SJCRH30 (cell line): Measurements from ENCODE around the gene CFAP20DC. TPM values are rescaled to one million over a fixed set of nuclear protein-coding genes. Genes with fewer than 3 reads are reported as not detected.
"Not testable (repeated sequence)": the region's sequence is repeated elsewhere in the genome, so short reads cannot be mapped to it uniquely, and the experiment has no call there.

Experiments used
- DNase-seq, 2 experiments: peaks; one replicate each; pipeline ENCODE4 v3.0.0-alpha.2; 2015 to 2020
- H3K27ac ChIP-seq: fragments of 250-450 bp; sonication (Bioruptor Pico); 2 replicates; pipeline ENCODE4 v1.5.1; 2020; ENCODE audit warnings: mild to moderate bottlenecking, moderate library complexity
- H3K27me3 ChIP-seq: fragments of 250-450 bp; sonication (Bioruptor Pico); 2 replicates; pipeline ENCODE4 v1.5.1; 2020; ENCODE audit warnings: mild to moderate bottlenecking, moderate library complexity
- H3K36me3 ChIP-seq: fragments of 250-450 bp; sonication (Bioruptor Pico); 2 replicates; pipeline ENCODE4 v1.5.1; 2020; ENCODE audit warnings: mild to moderate bottlenecking, moderate library complexity
- H3K4me1 ChIP-seq: fragments of 250-450 bp; sonication (Bioruptor Pico); 2 replicates; pipeline ENCODE4 v1.5.1; 2020; ENCODE audit warnings: mild to moderate bottlenecking, moderate library complexity
- H3K4me3 ChIP-seq: fragments of 250-450 bp; sonication (Bioruptor Pico); 2 replicates; pipeline ENCODE4 v1.5.1; 2020; ENCODE audit warnings: mild to moderate bottlenecking, moderate library complexity
- H3K9me3 ChIP-seq: fragments of 250-450 bp; sonication (Bioruptor Pico); replicated peaks from 2 replicates; pipeline ENCODE4 v1.5.1; 2020; ENCODE audit warnings: mild to moderate bottlenecking, moderate library complexity
- total RNA-seq: library from RNA; depleted of rRNA; stranded (reverse); fragments of >200 nt; shearing (Covaris generic); gene quantifications from 2 replicates; pipeline ENCODE4 v1.2.3, GENCODE V29; 2014; rRNA removed

The CFAP20DC gene
- not detected in 2 replicates for total RNA-seq

- Histone ChIP-seq H3K27me3 (no peaks in the 10 kb centered on the region), H3K36me3 (no peaks in the 10 kb centered on the region), H3K9me3 (no peaks in the 10 kb centered on the region), H3K4me3 (no peak within 1 kb of the TSS), H3K4me1 (no peaks in the 10 kb centered on the region), H3K27ac (no peak within 1 kb of the TSS)
- DNase-seq, result no peak
Observed at GRCh38 chr3:59049671-59050331, at the start of gene CFAP20DC. Gene CFAP20DC, minus strand, starts transcription at chr3:59050025. Its CDS starts 394 bp downstream, at chr3:59049631.

DNA sequence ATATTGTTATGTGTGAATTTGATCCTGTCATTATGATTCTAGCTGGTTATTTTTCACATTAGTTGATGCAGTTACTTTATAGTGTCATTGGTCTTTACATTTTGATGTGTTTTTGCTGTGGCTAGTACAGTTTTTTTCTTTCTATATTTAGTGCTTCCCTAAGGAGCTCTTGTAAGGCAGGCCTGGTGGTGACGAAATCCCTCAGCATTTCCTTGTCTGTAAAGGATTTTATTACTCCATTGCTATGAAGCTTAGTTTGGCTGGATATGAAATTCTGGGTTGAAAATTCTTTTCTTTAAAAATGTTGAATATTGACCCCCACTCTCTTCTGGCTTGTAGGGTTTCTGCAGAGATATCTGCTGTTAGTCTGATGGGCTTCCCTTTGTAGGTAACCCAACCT is 48.7 kb upstream of the CFAP20DC start:
- DNase-seq, H3K27me3 ChIP-seq, H3K4me3 ChIP-seq, H3K9me3 ChIP-seq, H3K27ac ChIP-seq, H3K4me1 ChIP-seq, H3K36me3 ChIP-seq: not testable (repeated sequence)

- DNase-seq, result no peak
- H3K36me3 ChIP-seq, result no peaks in the 10 kb centered on the region
Observed at GRCh38 chr3:59094446-59094845, 44.6 kb upstream of the CFAP20DC start.

DNA sequence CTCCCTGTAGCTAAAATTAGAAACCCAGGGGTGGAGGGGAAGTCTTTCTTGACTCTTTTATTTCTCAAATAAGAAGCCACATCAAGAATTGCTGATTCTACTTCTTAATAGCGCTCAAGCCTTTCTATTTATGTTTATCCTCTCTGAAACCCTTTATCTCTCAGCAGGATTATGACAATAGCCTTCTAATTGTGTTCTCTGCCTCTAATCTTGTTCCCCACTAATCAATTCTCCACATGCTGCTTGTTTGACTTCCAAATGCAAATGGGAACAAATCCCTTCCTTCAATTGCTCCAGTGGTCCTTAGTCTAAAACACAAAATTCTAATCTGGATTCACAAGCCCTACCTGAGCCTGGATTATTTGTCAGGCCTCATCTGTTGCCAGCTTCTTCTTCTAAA is 43.7 kb upstream of the CFAP20DC start:
- H3K4me1 ChIP-seq, result no peaks in the 10 kb centered on the region
- H3K9me3 ChIP-seq, result no peaks in the 10 kb centered on the region
- no peak overlapping the region for H3K4me3 ChIP-seq
- DNase-seq, result no peak
- no peaks in the 10 kb centered on the region for H3K27me3 ChIP-seq
- no peaks in the 10 kb centered on the region for H3K36me3 ChIP-seq
- H3K27ac ChIP-seq, result no peak overlapping the region

More at GRCh38 chr3:59094446-59094845, 44.6 kb upstream of the CFAP20DC start:
- no peaks in the 10 kb centered on the region for H3K4me1 ChIP-seq
- H3K9me3 ChIP-seq, result no peaks in the 10 kb centered on the region
- H3K27ac ChIP-seq, result no peak overlapping the region
- no peaks in the 10 kb centered on the region for H3K27me3 ChIP-seq
- H3K4me3 ChIP-seq, result no peak overlapping the region

GRCh38 chr3:59088761-59089160 is 38.9 kb upstream of the CFAP20DC start:
- no peaks in the 10 kb centered on the region for H3K36me3 ChIP-seq
- no peak for DNase-seq
- H3K4me3 ChIP-seq, result no peak overlapping the region
- H3K27ac ChIP-seq, result no peak overlapping the region
- no peaks in the 10 kb centered on the region for H3K4me1 ChIP-seq
- no peaks in the 10 kb centered on the region for H3K9me3 ChIP-seq
- H3K27me3 ChIP-seq, result no peaks in the 10 kb centered on the region

- Histone ChIP-seq H3K27me3 (no peaks in the 10 kb centered on the region), H3K27ac (no peak overlapping the region), H3K36me3 (no peaks in the 10 kb centered on the region), H3K9me3 (no peaks in the 10 kb centered on the region), H3K4me1 (no peaks in the 10 kb centered on the region), H3K4me3 (no peak overlapping the region)
- DNase-seq, result no peak
Observed at GRCh38 chr3:59085976-59086375, 36.2 kb upstream of the CFAP20DC start.

GRCh38 chr3:59084583-59084982 is 34.8 kb upstream of the CFAP20DC start:
- Histone ChIP-seq H3K4me3 (no peak overlapping the region), H3K27me3 (no peaks in the 10 kb centered on the region), H3K4me1 (no peaks in the 10 kb centered on the region), H3K9me3 (no peaks in the 10 kb centered on the region), H3K27ac (no peak overlapping the region), H3K36me3 (no peaks in the 10 kb centered on the region)
- DNase-seq, result no peak

GRCh38 chr3:59082106-59082505 is 32.3 kb upstream of the CFAP20DC start:
- DNase-seq, result no peak
- Histone ChIP-seq H3K36me3 (no peaks in the 10 kb centered on the region), H3K4me3 (no peak overlapping the region), H3K4me1 (no peaks in the 10 kb centered on the region), H3K9me3 (no peaks in the 10 kb centered on the region), H3K27me3 (no peaks in the 10 kb centered on the region), H3K27ac (no peak overlapping the region)

DNA sequence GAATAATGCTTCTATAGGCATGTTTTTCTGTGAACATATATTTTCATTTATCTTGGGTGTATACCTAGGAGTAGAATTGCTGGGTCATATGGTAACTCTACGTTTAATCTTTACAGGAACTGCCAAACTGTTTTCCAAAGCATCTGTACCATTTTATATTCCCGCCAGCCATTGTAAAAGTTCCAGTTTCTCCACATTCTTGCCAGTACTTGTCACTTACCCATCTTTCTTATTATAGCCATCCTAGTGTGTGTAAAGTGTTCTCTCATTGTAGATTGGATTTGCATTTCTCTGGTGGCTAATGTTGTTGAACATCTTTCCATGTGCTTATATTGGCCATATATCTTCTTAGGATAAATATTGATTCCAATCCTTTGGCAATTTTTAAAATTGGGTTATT is 31.2 kb upstream of the CFAP20DC start:
- Histone ChIP-seq H3K9me3 (no peaks in the 10 kb centered on the region), H3K4me1 (no peaks in the 10 kb centered on the region), H3K27me3 (no peaks in the 10 kb centered on the region), H3K27ac (no peak overlapping the region), H3K36me3 (no peaks in the 10 kb centered on the region), H3K4me3 (no peak overlapping the region)
- no peak for DNase-seq

DNA sequence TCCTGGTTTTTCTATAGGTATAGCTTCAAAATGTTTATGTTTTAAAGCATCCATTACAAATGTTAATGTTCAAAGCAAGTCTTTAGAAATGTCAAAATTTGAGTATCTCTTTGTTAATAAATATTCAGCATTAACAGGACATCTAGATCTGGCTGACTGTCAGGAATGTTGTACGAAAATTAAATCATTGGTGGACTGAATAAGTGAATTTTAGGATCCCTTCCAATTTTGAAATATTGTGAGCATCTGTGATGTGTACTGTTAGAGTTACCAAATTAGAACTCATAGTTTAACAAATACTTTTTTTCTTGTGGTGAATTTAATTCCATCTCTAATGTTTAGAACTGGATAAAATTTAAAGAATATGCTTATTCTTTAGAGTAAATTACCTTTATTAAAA is 30.1 kb upstream of the CFAP20DC start:
- Histone ChIP-seq H3K4me1 (no peaks in the 10 kb centered on the region), H3K27me3 (no peaks in the 10 kb centered on the region), H3K9me3 (no peaks in the 10 kb centered on the region), H3K36me3 (no peaks in the 10 kb centered on the region), H3K4me3 (no peak overlapping the region), H3K27ac (no peak overlapping the region)
- DNase-seq, result no peak

DNA sequence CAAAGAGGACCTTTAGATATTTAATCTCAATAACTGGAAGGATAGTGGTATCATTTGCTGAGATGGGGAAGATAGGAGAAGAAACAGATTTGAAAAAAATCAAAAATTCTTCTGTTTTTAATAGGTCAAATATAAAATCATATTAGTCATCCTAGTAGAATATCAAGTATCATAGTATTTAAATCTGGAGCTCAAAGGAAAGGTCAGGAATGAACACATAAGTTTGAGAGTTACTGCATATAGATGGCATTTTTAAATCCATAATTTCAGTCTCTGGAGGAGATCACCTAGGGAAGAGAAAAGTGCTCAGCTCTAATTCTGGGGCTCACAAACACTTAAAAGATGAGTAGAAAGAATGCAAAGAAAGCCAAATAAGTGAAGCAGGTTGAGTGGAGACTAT is 24.9 kb upstream of the CFAP20DC start:
- Histone ChIP-seq H3K36me3 (no peaks in the 10 kb centered on the region), H3K4me1 (no peaks in the 10 kb centered on the region), H3K27ac (no peak overlapping the region), H3K27me3 (no peaks in the 10 kb centered on the region), H3K4me3 (no peak overlapping the region), H3K9me3 (no peaks in the 10 kb centered on the region)
- no peak for DNase-seq

- Histone ChIP-seq H3K27ac (no peak overlapping the region), H3K9me3 (no peaks in the 10 kb centered on the region), H3K4me1 (no peaks in the 10 kb centered on the region), H3K27me3 (no peaks in the 10 kb centered on the region), H3K4me3 (no peak overlapping the region), H3K36me3 (no peaks in the 10 kb centered on the region)
- no peak for DNase-seq
Observed at GRCh38 chr3:59072681-59073080, 22.9 kb upstream of the CFAP20DC start.

DNA sequence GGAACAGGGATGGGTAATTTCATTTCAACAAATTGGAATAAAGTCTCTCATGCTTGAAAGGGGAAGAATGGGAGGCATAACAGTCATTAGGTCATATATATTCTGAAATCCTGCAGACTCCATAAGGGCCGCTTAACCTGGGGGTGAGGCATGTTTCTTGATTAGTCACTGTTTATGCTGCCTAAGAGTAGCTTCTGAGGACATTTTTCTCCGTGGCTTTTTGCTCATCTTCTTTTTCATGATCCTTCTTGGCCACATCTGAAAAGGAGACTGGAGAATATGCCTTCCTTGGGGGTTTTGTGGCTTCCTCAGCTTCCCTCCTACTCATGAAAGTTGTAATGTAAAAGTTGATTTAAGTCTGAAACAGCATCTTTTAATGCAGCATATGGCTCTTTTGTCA is 20.0 kb upstream of the CFAP20DC start:
- H3K9me3 ChIP-seq, result no peaks in the 10 kb centered on the region
- H3K4me3 ChIP-seq, result no peak overlapping the region
- no peaks in the 10 kb centered on the region for H3K36me3 ChIP-seq
- no peaks in the 10 kb centered on the region for H3K4me1 ChIP-seq
- H3K27ac ChIP-seq, result no peak overlapping the region
- DNase-seq, result no peak
- no peaks in the 10 kb centered on the region for H3K27me3 ChIP-seq

- no peaks in the 10 kb centered on the region for H3K36me3 ChIP-seq
Observed at GRCh38 chr3:59065240-59065639, 15.4 kb upstream of the CFAP20DC start.

DNA sequence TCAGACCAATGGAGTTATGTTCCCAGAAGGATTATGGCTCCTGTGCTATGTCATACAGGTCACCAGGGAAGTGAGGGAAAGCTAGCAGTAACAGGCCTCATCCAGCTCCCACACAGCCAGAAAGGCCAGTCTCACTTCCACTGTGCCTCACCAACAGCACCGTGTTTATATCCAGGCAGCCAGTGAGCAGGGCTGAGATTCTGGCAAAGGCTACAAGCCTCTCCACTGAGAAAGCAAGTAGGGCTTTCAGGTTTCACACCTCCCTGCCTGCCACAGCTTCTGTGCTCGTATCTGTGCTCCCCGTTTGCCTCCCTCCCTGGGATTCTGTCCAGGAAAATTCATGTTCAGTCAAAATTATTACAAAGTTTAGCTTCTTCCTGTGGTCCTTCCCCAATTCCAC is 14.9 kb upstream of the CFAP20DC start:
- no peaks in the 10 kb centered on the region for H3K4me1 ChIP-seq
- no peak for DNase-seq
- no peaks in the 10 kb centered on the region for H3K27me3 ChIP-seq
- H3K4me3 ChIP-seq, result no peak overlapping the region
- no peaks in the 10 kb centered on the region for H3K9me3 ChIP-seq
- no peaks in the 10 kb centered on the region for H3K36me3 ChIP-seq
- no peak overlapping the region for H3K27ac ChIP-seq

More at GRCh38 chr3:59065240-59065639, 15.4 kb upstream of the CFAP20DC start:
- no peak for DNase-seq
- Histone ChIP-seq H3K27ac (no peak overlapping the region), H3K27me3 (no peaks in the 10 kb centered on the region), H3K9me3 (no peaks in the 10 kb centered on the region), H3K4me1 (no peaks in the 10 kb centered on the region), H3K4me3 (no peak overlapping the region)

DNA sequence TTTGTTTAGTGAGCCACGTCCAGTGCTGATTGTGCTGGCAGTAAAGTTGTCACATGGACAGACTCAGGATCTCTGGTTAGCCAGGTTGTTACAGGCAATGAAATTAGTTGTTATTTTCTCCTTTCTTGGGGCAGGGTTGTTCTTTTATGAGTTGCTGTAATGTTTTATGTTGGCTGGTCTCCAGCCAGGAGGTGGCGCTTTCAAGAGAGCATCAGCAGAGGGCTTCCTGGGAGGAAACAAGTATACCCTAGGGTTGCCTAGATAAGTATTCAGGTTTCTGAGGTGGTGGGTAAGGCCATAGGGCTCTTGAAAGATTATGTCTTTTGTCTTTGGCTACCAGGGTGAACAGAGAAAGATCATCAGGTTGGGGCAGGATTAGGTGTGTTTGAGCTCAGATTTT is 14.5 kb upstream of the CFAP20DC start:
- no peaks in the 10 kb centered on the region for H3K27me3 ChIP-seq
- no peak overlapping the region for H3K27ac ChIP-seq
- H3K4me3 ChIP-seq, result no peak overlapping the region
- no peak for DNase-seq
- H3K9me3 ChIP-seq, result no peaks in the 10 kb centered on the region
- no peaks in the 10 kb centered on the region for H3K4me1 ChIP-seq
- H3K36me3 ChIP-seq, result no peaks in the 10 kb centered on the region
